ENCODE measurements around the gene RAD9A.
A peak's percentile ranks its signal among the peaks of the same experiment; 100 is the strongest.

RAD9A gene

DNA sequence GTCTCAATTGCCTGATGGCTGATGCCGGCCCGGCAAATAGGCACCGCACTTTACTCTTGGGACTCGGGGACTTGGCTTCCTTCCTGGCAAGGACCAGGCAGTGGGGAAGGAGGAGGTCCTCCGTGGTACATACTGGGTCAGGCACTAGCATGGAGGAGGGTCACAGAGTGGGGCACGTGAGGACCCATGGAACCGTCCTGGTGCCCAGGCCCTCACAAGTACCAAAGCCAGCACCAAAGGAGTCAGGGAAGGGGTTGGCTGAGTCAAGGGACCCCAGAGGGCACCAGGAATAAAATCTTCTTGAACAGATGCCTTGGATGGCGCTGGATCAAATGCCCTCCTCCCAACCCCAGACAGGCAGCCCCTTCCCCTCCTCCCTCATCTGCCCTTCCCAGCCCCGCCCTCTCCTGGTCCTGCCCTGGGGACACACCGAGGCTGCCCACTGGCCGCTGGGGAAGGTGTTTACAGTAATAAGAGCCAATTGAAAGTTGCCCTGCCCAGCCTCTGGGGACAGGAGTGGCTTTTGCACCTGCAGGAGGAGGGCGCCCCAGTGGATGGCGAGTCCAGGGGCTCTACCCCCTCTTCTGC lies 18.1 kb downstream of the RAD9A start:
- H3K4me2 ChIP-seq (ENCODE audit: low read length): peak overlapping the region; percentile 54

GRCh38 chr11:67410369-67410831 lies 18.6 kb downstream of the RAD9A start:
- H3K27me3 ChIP-seq (ENCODE audit: low read depth, low read length): peaks cover 21% of the 10 kb centered on the region
- H4K20me1 ChIP-seq (ENCODE audit: insufficient read depth, low read length): no peaks in the 10 kb centered on the region
- no peak overlapping the region for H3K27ac ChIP-seq (ENCODE audit: low read length)
- H3K4me3 ChIP-seq (ENCODE audit: low read length): no peak overlapping the region
- H2AFZ ChIP-seq (ENCODE audit: low read depth, low read length): no peak overlapping the region
- no peaks in the 10 kb centered on the region for H3K9me3 ChIP-seq (ENCODE audit: insufficient read depth, low read length)
- no peak overlapping the region for H3K9ac ChIP-seq (ENCODE audit: low read length)
- H3K4me1 ChIP-seq (ENCODE audit: low read length): peaks cover 33% of the 10 kb centered on the region
- no peaks in the 10 kb centered on the region for H3K79me2 ChIP-seq (ENCODE audit: low read length)
- TF ChIP-seq EZH2phosphoT487 (IDR thresholded peaks at IDR 0.05; ENCODE audit: low read depth) (no peak), CTCF (IDR thresholded peaks at IDR 0.05; ENCODE audit: low read depth, low read length) (no peak)
- H3K36me3 ChIP-seq (replicated peaks; ENCODE audit: low read depth, low read length): no peaks in the 10 kb centered on the region
- no peak overlapping the region for H3K4me2 ChIP-seq (ENCODE audit: low read length)

More for the DNA sequence above, 18.1 kb downstream of the RAD9A start:
- no peak for TF ChIP-seq EZH2phosphoT487 (IDR thresholded peaks at IDR 0.05; ENCODE audit: low read depth)
- Histone ChIP-seq H3K4me3 (ENCODE audit: low read length) (peak overlapping the region; percentile 37), H3K9me3 (ENCODE audit: insufficient read depth, low read length) (no peaks in the 10 kb centered on the region), H3K27me3 (ENCODE audit: low read depth, low read length) (peaks cover 19% of the 10 kb centered on the region), H4K20me1 (ENCODE audit: insufficient read depth, low read length) (no peaks in the 10 kb centered on the region), H2AFZ (ENCODE audit: low read depth, low read length) (no peak overlapping the region), H3K27ac (ENCODE audit: low read length) (no peak overlapping the region), H3K4me1 (ENCODE audit: low read length) (peaks cover 34% of the 10 kb centered on the region), H3K36me3 (replicated peaks; ENCODE audit: low read depth, low read length) (no peaks in the 10 kb centered on the region), H3K79me2 (ENCODE audit: low read length) (no peaks in the 10 kb centered on the region), H3K9ac (ENCODE audit: low read length) (peak overlapping the region; percentile 12; the same call in 1 of the 2 replicates)

GRCh38 chr11:67410984-67411784 lies 19.4 kb downstream of the RAD9A start:
- TF ChIP-seq CTCF (IDR thresholded peaks at IDR 0.05; ENCODE audit: low read depth, low read length): no peak
- no peak for TF ChIP-seq EZH2phosphoT487 (IDR thresholded peaks at IDR 0.05; ENCODE audit: low read depth)
- no peak overlapping the region for H2AFZ ChIP-seq (ENCODE audit: low read depth, low read length)
- peaks cover 21% of the 10 kb centered on the region for H3K27me3 ChIP-seq (ENCODE audit: low read depth, low read length)
- H3K27ac ChIP-seq (ENCODE audit: low read length): no peak overlapping the region
- H3K36me3 ChIP-seq (replicated peaks; ENCODE audit: low read depth, low read length): no peaks in the 10 kb centered on the region
- H3K4me3 ChIP-seq (ENCODE audit: low read length): no peak overlapping the region
- no peaks in the 10 kb centered on the region for H4K20me1 ChIP-seq (ENCODE audit: insufficient read depth, low read length)
- H3K4me1 ChIP-seq (ENCODE audit: low read length): peaks cover 33% of the 10 kb centered on the region
- H3K9me3 ChIP-seq (ENCODE audit: insufficient read depth, low read length): no peaks in the 10 kb centered on the region
- no peaks in the 10 kb centered on the region for H3K79me2 ChIP-seq (ENCODE audit: low read length)
- no peak overlapping the region for H3K9ac ChIP-seq (ENCODE audit: low read length)
- no peak overlapping the region for H3K4me2 ChIP-seq (ENCODE audit: low read length)

- Histone ChIP-seq H3K27ac (ENCODE audit: low read length) (no peak overlapping the region), H3K79me2 (ENCODE audit: low read length) (no peaks in the 10 kb centered on the region), H3K9ac (ENCODE audit: low read length) (no peak overlapping the region), H3K9me3 (ENCODE audit: insufficient read depth, low read length) (no peaks in the 10 kb centered on the region), H3K4me2 (ENCODE audit: low read length) (peak overlapping the region; percentile 13; the same call in 1 of the 2 replicates), H3K4me3 (ENCODE audit: low read length) (no peak overlapping the region), H2AFZ (ENCODE audit: low read depth, low read length) (no peak overlapping the region), H4K20me1 (ENCODE audit: insufficient read depth, low read length) (no peaks in the 10 kb centered on the region), H3K36me3 (replicated peaks; ENCODE audit: low read depth, low read length) (no peaks in the 10 kb centered on the region), H3K27me3 (ENCODE audit: low read depth, low read length) (peaks cover 26% of the 10 kb centered on the region), H3K4me1 (ENCODE audit: low read length) (peaks cover 33% of the 10 kb centered on the region)
- TF ChIP-seq EZH2phosphoT487 (IDR thresholded peaks at IDR 0.05; ENCODE audit: low read depth) (no peak), CTCF (IDR thresholded peaks at IDR 0.05; ENCODE audit: low read depth, low read length) (no peak)
Measured at GRCh38 chr11:67411785-67412152, 20.0 kb downstream of the RAD9A start.
